SJCRH30 (cell line): Measurements from ENCODE around the gene ANKRD61. TPM values are rescaled to one million over a fixed set of nuclear protein-coding genes. Genes with fewer than 3 reads are reported as not detected.
"Not testable (repeated sequence)": the region's sequence is repeated elsewhere in the genome, so short reads cannot be mapped to it uniquely, and the experiment has no call there.

Experiments used
- DNase-seq, 2 experiments: peaks; one replicate each; pipeline ENCODE4 v3.0.0-alpha.2; 2015 to 2020
- H3K27ac ChIP-seq: fragments of 250-450 bp; sonication (Bioruptor Pico); 2 replicates; pipeline ENCODE4 v1.5.1; 2020; ENCODE audit warnings: mild to moderate bottlenecking, moderate library complexity
- H3K27me3 ChIP-seq: fragments of 250-450 bp; sonication (Bioruptor Pico); 2 replicates; pipeline ENCODE4 v1.5.1; 2020; ENCODE audit warnings: mild to moderate bottlenecking, moderate library complexity
- H3K36me3 ChIP-seq: fragments of 250-450 bp; sonication (Bioruptor Pico); 2 replicates; pipeline ENCODE4 v1.5.1; 2020; ENCODE audit warnings: mild to moderate bottlenecking, moderate library complexity
- H3K4me1 ChIP-seq: fragments of 250-450 bp; sonication (Bioruptor Pico); 2 replicates; pipeline ENCODE4 v1.5.1; 2020; ENCODE audit warnings: mild to moderate bottlenecking, moderate library complexity
- H3K4me3 ChIP-seq: fragments of 250-450 bp; sonication (Bioruptor Pico); 2 replicates; pipeline ENCODE4 v1.5.1; 2020; ENCODE audit warnings: mild to moderate bottlenecking, moderate library complexity
- H3K9me3 ChIP-seq: fragments of 250-450 bp; sonication (Bioruptor Pico); replicated peaks from 2 replicates; pipeline ENCODE4 v1.5.1; 2020; ENCODE audit warnings: mild to moderate bottlenecking, moderate library complexity
- total RNA-seq: library from RNA; depleted of rRNA; stranded (reverse); fragments of >200 nt; shearing (Covaris generic); gene quantifications from 2 replicates; pipeline ENCODE4 v1.2.3, GENCODE V29; 2014; rRNA removed

The ANKRD61 gene
- total RNA-seq = 0.23 and 0.63 TPM in 2 replicates

DNA sequence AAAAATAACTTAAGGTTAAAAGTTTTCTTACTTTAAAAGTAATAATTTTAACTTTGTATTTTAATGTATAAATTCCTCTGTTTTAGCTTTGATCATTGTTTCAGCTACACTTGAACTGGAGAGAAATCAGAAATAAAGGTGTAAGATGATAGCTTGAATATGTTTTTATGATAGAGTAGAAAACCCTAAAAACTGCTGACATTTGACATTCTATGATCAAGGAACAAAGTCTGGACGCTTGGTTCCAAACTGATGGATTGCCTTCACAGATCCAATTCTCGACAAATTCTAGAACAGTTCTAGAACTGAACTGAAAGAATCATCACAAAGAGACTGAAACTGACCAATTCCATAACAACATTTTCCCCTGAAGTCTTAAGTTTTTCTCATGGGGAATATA is at the start of gene ANKRD61:
Gene ANKRD61, plus strand, starts transcription at position 389 of the 400 bp plus-strand sequence. Its CDS starts 0 bp downstream, at position 389.
- Histone ChIP-seq H3K27me3 (no peaks in the 10 kb centered on the region), H3K9me3 (no peaks in the 10 kb centered on the region), H3K36me3 (peaks cover 64% of the 10 kb centered on the region)

DNA sequence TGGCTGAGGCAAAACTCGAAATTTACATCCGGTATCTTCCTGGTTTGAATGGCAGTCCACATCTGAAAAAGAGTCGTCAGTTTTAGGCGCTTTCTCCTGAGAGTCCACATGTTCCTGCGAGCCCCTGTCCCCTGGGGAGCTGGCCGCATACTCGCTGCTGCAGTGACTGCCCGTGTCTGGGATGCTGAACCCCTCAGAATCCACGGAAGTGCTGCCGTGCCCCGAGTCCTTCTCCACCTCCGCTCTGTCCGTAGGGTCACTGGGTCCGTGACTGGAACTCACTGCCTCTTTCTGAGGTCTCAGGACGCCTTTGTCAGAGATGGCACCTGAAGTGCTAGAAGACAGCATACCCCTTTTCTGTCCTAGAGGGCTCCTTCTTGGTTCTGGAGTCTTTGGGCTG is 44.1 kb upstream of the ANKRD61 start:
- DNase-seq, H3K27ac ChIP-seq, H3K27me3 ChIP-seq, H3K9me3 ChIP-seq, H3K4me1 ChIP-seq, H3K4me3 ChIP-seq: not testable (repeated sequence)
- peaks cover 20% of the 10 kb centered on the region for H3K36me3 ChIP-seq

More for the DNA sequence above, at the start of gene ANKRD61:
- Histone ChIP-seq H3K27ac (no peak within 1 kb of the TSS), H3K4me3 (no peak within 1 kb of the TSS), H3K4me1 (peaks cover 4% of the 10 kb centered on the region; the same call in 1 of the 2 replicates)
- DNase-seq = no peak

DNA sequence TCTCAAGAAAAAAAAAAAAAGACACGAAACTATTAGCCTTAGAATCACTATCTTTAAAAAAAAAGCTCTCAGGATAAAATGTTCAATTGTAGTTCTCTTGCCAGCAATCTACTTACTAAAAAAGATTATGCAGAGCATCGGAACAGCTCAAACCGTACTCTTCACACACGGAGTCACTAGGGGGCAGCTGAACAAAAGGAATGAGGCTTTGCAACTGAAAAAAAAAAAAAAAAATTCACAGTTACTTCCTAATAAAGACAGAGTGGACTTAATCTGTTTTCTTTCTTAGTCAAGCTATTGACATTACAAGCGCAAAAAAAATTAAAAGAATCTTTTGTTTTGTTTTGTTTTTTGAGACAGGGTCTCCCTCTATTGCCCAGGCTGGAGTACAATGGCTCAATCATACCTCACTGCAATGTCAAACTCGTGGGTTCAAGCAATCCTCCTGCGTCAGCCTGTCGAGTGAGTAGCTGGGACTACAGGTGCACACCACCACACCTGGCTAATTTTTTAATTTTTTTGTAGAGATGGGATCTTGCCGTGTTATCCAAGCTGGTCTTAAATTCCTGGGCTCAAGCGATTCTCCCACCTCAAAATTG is 33.9 kb upstream of the ANKRD61 start:
- Histone ChIP-seq H3K27me3 (no peaks in the 10 kb centered on the region), H3K4me3 (no peak overlapping the region), H3K9me3 (no peaks in the 10 kb centered on the region), H3K27ac (no peak overlapping the region), H3K36me3 (peaks cover 14% of the 10 kb centered on the region), H3K4me1 (peaks cover 16% of the 10 kb centered on the region)
- DNase-seq = peak; percentile 61 to 80

DNA sequence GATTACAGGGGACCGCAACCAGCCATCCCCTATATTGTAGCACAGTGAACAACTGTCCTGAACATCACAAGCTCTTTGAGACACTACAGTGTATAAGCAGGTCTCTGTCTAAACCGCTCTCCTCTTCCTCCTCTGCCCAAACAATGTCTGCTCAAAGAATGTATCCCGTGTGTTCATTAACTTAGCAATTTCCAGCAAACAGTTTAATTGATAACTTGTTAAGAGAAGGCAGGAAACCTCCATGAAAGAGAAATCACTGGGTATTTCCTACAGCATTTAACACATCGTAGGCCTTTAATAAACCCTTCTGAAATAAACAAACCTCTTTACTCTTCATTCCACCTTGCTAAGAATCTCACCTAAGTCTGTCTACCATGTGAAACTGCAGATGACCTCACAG is 23.8 kb upstream of the ANKRD61 start:
- Histone ChIP-seq H3K4me3 (no peak overlapping the region), H3K9me3 (no peaks in the 10 kb centered on the region), H3K27me3 (no peaks in the 10 kb centered on the region), H3K27ac (no peak overlapping the region), H3K4me1 (no peaks in the 10 kb centered on the region), H3K36me3 (peaks cover 5% of the 10 kb centered on the region)
- DNase-seq = no peak

DNA sequence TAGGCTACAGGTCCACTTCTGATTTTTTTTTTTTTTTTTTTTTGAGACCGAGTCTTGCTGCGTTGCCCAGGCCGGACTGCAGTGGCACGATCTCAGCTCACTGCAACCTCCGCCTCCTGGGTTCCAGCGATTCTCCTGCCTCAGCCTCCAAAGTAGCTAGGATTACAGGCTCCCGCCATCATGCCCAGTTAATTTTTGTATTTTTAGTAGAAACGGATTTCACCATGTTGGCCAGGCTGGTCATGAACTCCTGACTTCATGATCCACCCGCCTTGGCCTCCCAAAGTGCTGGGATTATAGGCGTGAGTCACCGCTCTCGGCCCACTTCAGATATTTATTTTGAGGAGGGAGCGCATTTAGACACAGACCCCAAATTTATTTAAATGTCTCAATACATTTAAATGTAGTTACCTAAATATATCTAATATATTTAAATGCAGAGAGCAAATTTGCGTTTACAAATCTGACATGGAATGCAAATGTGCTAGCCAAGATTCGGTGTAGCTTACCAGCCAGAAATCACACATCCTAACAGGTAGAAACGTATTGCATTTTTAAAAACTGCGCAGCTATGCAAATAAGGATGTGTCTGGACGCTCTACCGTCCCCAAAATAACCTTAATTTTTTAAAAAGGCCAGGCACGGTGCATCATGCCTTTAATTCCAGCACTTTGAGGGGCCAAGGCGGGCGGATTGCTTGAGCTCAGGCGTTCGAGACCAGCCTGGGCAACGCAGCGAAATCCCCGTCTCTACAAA is 23.2 kb upstream of the ANKRD61 start:
- peak overlapping the region; percentile 75 for H3K4me3 ChIP-seq
- not testable (repeated sequence) for H3K36me3 ChIP-seq, DNase-seq, H3K4me1 ChIP-seq, H3K9me3 ChIP-seq, H3K27me3 ChIP-seq
- peak overlapping the region; percentile 76 for H3K27ac ChIP-seq

DNA sequence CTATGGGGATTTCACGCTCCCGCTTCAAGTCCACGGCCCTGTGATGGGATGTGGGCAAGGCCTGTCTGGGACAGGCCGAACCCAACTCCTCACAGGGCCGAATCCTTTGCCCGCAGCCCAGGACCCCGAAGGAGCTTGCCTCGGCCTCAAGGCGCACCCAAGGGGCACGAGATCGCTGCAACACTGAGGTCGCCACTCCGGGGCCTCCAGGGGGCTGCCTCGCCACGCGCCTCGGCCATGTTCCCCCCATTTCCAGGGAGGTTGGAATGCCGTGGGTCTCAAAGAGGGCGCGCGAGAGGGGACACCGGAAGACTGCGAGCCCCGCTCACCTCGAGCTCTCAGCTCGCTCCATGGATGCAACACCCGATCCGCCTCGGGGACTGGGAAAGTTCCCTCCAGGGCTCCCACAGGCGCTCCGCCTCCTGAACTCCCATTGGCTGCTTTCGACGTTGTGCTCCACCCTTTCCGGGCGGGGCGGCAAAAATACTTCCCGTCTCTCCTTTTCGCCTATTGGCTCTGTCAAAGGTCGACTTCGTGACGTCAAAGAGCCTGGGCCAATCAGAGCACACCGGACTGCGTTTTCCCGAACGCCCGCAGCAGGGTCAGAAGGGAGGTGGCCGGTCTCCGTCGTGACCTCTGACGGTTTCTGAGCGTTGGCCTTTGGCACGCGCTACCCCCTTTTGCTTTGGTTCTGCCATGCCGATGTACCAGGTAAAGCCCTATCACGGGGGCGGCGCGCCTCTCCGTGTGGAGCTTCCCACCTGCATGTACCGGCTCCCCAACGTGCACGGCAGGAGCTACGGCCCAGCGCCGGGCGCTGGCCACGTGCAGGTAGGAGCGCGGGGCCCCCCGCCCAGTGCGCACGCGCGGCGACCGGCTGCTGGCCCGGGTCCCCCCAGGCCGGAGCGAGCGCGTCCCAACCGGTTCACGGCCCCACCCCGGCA is 22.2 kb upstream of the ANKRD61 start, which contains the start of the genes AIMP2 and PMS2:
Gene AIMP2, plus strand, starts transcription at position 605 of the 944 bp plus-strand sequence. Its CDS starts 92 bp downstream, at position 697.
Gene PMS2, minus strand, starts transcription at position 382 of the 944 bp plus-strand sequence. Its CDS starts 30 bp downstream, at position 352.
- Histone ChIP-seq H3K4me1 (no peaks in the 10 kb centered on the region), H3K9me3 (no peaks in the 10 kb centered on the region), H3K27ac (peak within 1 kb of the TSS; percentile 76), H3K4me3 (peak within 1 kb of the TSS; percentile 75), H3K36me3 (no peaks in the 10 kb centered on the region), H3K27me3 (no peaks in the 10 kb centered on the region)
- peak; percentile 99 to 100 for DNase-seq

DNA sequence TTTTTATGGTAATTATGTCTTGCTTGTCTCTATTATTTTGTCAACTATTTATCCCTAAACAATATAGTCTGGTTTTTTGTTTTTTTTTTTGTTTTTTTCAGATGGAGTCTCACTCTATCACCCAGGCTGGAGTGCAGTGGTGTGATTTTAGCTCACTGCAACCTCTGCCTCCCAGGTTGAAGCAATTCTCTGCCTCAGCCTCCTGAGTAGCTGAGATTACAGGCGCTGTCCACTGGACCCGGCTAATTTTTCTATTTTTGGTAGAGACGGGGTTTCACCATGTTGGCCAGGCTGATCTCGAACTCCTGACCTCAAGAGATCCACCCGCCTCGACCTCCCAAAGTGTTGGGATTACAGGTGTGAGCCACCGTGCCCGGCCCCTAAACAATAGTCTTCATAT is 20.8 kb upstream of the ANKRD61 start:
- H3K27ac ChIP-seq, H3K4me1 ChIP-seq, H3K9me3 ChIP-seq, DNase-seq, H3K36me3 ChIP-seq, H3K27me3 ChIP-seq: not testable (repeated sequence)
- peak overlapping the region; percentile 75; the same call in 1 of the 2 replicates for H3K4me3 ChIP-seq

DNA sequence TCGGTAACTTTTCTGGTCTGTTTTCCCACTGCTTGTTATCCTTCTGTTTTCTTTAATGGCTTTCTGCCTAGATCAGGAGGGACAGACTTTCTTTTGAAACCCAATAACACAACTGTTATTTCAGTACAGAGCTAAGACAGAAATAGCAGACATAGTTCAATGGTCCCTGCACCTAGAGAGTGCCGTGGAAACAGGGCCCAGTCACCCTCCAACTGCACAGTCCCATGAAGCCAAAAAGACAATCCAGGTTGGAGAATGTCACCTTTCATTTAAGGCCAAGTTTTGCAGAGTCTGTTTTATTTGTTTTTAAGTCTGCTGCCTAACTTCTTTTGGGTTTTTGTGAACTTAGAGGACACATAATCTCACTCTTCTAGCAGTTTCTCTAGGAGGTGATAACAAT is 19.6 kb upstream of the ANKRD61 start:
- no peaks in the 10 kb centered on the region for H3K9me3 ChIP-seq
- DNase-seq = no peak
- no peaks in the 10 kb centered on the region for H3K27me3 ChIP-seq
- H3K4me1 ChIP-seq = peaks cover 5% of the 10 kb centered on the region; the same call in 1 of the 2 replicates
- peaks cover 20% of the 10 kb centered on the region for H3K36me3 ChIP-seq
- no peak overlapping the region for H3K27ac ChIP-seq
- no peak overlapping the region for H3K4me3 ChIP-seq

DNA sequence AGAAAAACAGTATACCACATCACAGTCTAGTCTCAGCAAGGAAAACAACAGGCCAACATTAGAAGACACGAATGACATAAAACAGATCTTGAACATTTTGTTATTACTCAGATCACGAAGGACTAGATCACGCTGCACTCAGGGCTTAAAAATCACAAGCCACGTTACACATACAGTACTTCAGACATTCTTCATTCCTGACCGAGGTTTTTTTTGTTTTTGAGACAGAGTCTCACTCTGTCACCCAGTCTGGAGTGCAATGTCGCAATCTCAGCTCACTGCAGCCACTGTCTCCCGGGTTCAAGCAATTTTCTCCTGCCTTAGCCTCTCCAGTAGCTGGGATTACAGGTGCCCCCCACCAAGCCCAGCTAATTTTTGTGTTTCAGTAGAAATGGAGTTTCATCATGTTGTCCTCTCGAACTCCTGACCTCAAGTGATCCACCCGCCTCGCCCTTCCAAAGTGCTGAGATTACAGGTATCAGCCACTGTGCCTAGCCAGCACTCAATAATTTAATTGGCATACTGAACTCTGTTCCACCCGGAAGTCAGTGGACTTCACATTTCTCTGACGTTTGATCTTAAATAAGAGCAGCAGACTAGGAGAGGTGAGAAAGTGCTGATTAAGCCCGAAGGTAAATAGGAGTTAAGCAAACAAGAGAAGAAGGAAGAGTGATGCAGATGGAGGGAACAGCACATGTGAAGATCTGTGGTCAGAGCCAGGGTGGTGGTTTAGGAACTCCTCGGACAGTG is 18.6 kb upstream of the ANKRD61 start:
- Histone ChIP-seq H3K4me3 (no peak overlapping the region), H3K27ac (no peak overlapping the region), H3K27me3 (no peaks in the 10 kb centered on the region), H3K4me1 (peaks cover 5% of the 10 kb centered on the region; the same call in 1 of the 2 replicates), H3K36me3 (peaks cover 29% of the 10 kb centered on the region), H3K9me3 (no peaks in the 10 kb centered on the region)
- no peak for DNase-seq

DNA sequence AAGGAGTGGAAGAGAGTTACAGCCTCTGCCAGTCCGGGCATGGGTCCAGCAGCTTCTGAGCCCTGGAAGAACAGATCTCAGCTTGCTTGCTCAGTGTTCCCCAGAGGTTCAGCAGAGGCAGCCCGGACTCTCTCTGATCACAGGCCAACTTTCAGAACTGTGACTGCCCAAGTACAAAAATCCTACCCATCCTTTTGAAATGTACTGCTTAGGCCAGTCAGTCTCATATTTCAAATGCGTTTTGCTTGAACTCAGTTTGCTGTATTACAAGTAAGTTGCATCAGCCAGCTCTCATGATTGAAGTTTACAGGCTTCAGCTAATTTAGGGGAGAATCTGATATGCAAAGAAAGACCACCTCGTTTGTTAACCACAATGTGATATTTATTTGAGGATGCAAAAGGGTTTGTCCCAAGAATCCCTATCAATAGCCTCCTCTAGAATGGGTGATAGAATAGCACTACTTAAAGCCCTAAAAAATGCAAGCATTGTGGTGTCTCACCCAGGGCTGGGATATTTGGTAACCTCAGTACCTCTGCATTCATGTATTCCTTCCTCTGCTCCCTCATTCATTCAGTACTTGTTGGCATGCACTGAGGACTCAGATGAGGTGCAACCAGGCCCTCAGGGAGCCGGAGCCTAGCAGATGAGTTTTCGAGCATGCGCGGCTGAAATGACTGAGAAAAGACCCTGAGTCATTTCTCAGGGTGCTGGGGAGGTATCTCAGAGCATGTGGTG is 15.1 kb upstream of the ANKRD61 start:
- H3K4me3 ChIP-seq = no peak overlapping the region
- peak overlapping the region; percentile 31; the same call in 1 of the 2 replicates for H3K27ac ChIP-seq
- H3K4me1 ChIP-seq = peaks cover 5% of the 10 kb centered on the region; the same call in 1 of the 2 replicates
- DNase-seq = peak; percentile 32 to 45
- H3K9me3 ChIP-seq = no peaks in the 10 kb centered on the region
- H3K27me3 ChIP-seq = no peaks in the 10 kb centered on the region
- peaks cover 64% of the 10 kb centered on the region for H3K36me3 ChIP-seq

DNA sequence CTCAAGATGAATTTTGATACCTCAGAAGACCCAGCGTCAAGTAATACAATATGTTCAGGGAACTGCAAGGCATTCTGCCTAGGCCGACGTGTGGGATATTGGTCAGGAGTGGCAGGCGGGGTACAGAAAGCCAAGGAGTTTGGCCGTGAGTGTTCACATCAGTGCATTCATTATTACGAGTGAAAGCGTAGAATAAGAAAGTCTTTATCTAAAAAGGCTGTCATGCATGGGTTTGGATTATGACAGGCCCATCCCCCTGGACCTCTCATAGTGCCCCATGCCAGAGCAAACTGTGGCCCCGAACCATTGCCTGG is 14.6 kb upstream of the ANKRD61 start:
- Histone ChIP-seq H3K9me3 (no peaks in the 10 kb centered on the region), H3K27ac (peak overlapping the region; percentile 31; the same call in 1 of the 2 replicates), H3K36me3 (peaks cover 70% of the 10 kb centered on the region), H3K4me1 (peaks cover 5% of the 10 kb centered on the region; the same call in 1 of the 2 replicates), H3K27me3 (no peaks in the 10 kb centered on the region), H3K4me3 (no peak overlapping the region)
- DNase-seq = no peak

DNA sequence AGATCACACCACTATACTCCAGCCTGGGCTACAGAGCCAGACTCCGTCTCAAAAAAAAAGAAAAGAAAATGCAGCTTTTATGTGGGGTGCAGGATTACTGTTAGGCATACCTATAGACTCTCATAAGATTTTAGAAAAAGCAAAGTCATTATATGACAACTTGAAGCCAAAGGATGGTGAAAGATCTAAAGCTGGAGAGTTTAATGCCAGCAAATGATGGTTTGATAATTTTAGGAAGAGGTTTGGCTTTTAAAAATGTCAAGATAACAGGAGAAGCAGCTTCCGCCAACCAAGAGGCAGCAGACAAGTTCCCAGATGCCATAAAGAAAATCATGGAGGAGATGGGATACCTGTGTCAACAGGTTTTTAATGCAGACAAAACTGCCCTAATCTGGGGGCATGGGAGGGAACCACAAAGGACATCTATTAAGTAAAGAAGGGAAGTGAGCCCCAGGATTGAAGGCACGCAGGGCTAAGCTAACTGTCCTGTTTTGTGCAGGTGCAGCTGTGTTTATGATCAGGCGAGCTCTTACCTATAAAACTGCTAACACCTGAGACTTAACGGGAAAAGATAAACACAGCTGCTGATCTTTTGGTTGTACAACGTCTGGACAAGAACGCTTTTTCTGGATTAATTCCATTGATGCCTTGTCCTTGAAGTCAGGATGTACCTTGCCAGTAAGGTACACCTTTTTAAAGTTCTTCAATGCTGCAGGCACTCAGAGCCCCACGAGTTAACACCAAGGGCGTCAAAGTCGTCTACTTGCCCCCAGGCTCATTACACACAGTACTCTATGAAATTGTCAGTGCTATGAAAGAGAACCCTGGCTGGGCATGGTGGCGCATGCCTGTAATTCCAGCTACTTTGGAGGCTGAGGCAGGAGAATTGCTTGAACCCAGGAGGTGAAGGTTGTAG is 10.5 kb upstream of the ANKRD61 start:
- H3K36me3 ChIP-seq = peaks cover 96% of the 10 kb centered on the region
- H3K27me3 ChIP-seq = no peaks in the 10 kb centered on the region
- H3K4me1 ChIP-seq = peaks cover 5% of the 10 kb centered on the region; the same call in 1 of the 2 replicates
- H3K9me3 ChIP-seq = no peaks in the 10 kb centered on the region
- no peak for DNase-seq
- H3K27ac ChIP-seq = no peak overlapping the region
- H3K4me3 ChIP-seq = no peak overlapping the region
